KBM-7 (cell line): ENCODE measurements around the gene TLE4.

ENCODE experiments used
- DNase-seq: peaks from one replicate; pipeline ENCODE4 v3.0.0-alpha.2; 2015
- in situ Hi-C: fragments of 300-500 bp; cut with MboI; formaldehyde crosslinking; loops from 2 replicates; pipeline ENCODE4 v1.14.3; 2020; ENCODE audit warnings: low sequenced_read_pairs, low pct_unique_long_range_greater_than_20kb, mixed read lengths

The TLE4 gene

GRCh38 chr9:79698967-79699366, 127.2 kb downstream of the TLE4 start:
- in situ Hi-C loops = no loop called here

GRCh38 chr9:79699479-79699878, 127.7 kb downstream of the TLE4 start:
- DNase-seq = no peak
- in situ Hi-C loops = no loop called here

More at GRCh38 chr9:79698967-79699366, 127.2 kb downstream of the TLE4 start:
- no peak for DNase-seq

GRCh38 chr9:79700607-79701360, 129.0 kb downstream of the TLE4 start:
- in situ Hi-C loops = no loop called here
- no peak for DNase-seq

GRCh38 chr9:79701651-79702050, 129.9 kb downstream of the TLE4 start:
- in situ Hi-C loops = no loop called here
- DNase-seq = peak; percentile 50

- no peak for DNase-seq
- in situ Hi-C loops = no loop called here
Observed at GRCh38 chr9:79705704-79706103, 133.9 kb downstream of the TLE4 start.

GRCh38 chr9:79706512-79706911, 134.7 kb downstream of the TLE4 start:
- no peak for DNase-seq
- in situ Hi-C loops = no loop called here

GRCh38 chr9:79707589-79707988, 135.8 kb downstream of the TLE4 start:
- in situ Hi-C loops = no loop called here
- DNase-seq = no peak

GRCh38 chr9:79708541-79708940, 136.8 kb downstream of the TLE4 start:
- no peak for DNase-seq
- in situ Hi-C loops = no loop called here

GRCh38 chr9:79709743-79710674, 138.2 kb downstream of the TLE4 start:
- no peak for DNase-seq
- in situ Hi-C loops = no loop called here

- in situ Hi-C loops = no loop called here
- no peak for DNase-seq
Observed at GRCh38 chr9:79711874-79712273, 140.1 kb downstream of the TLE4 start.

GRCh38 chr9:79719021-79719420, 147.3 kb downstream of the TLE4 start:
- DNase-seq = no peak
- in situ Hi-C loops = no loop called here

- DNase-seq = no peak
Observed at GRCh38 chr9:79719989-79720388, 148.2 kb downstream of the TLE4 start.

GRCh38 chr9:79731171-79731890, 159.6 kb downstream of the TLE4 start:
- no peak for DNase-seq
- in situ Hi-C loops = no loop called here

More at GRCh38 chr9:79719989-79720388, 148.2 kb downstream of the TLE4 start:
- in situ Hi-C loops = no loop called here

GRCh38 chr9:79735023-79735779, 163.4 kb downstream of the TLE4 start:
- DNase-seq = no peak
- in situ Hi-C loops = no loop called here

- DNase-seq = no peak
- in situ Hi-C loops = no loop called here
Observed at GRCh38 chr9:79736051-79736450, 164.3 kb downstream of the TLE4 start.

- no peak for DNase-seq
- in situ Hi-C loops = no loop called here
Observed at GRCh38 chr9:79741381-79741780, 169.6 kb downstream of the TLE4 start.

- DNase-seq = no peak
- in situ Hi-C loops = no loop called here
Observed at GRCh38 chr9:79742110-79742721, 170.5 kb downstream of the TLE4 start.

- in situ Hi-C loops = no loop called here
- DNase-seq = no peak
Observed at GRCh38 chr9:79744521-79744920, 172.8 kb downstream of the TLE4 start.
